ENCODE results near the gene UBASH3B. TPM values are rescaled to one million over a fixed set of nuclear protein-coding genes. Genes with fewer than 3 reads are reported as not detected.
"Not testable (repeated sequence)": the region's sequence is repeated elsewhere in the genome, so short reads cannot be mapped to it uniquely, and the experiment has no call there.

The UBASH3B gene
- total RNA-seq, 1 donor from 2014 or later: 2.6 TPM

DNA sequence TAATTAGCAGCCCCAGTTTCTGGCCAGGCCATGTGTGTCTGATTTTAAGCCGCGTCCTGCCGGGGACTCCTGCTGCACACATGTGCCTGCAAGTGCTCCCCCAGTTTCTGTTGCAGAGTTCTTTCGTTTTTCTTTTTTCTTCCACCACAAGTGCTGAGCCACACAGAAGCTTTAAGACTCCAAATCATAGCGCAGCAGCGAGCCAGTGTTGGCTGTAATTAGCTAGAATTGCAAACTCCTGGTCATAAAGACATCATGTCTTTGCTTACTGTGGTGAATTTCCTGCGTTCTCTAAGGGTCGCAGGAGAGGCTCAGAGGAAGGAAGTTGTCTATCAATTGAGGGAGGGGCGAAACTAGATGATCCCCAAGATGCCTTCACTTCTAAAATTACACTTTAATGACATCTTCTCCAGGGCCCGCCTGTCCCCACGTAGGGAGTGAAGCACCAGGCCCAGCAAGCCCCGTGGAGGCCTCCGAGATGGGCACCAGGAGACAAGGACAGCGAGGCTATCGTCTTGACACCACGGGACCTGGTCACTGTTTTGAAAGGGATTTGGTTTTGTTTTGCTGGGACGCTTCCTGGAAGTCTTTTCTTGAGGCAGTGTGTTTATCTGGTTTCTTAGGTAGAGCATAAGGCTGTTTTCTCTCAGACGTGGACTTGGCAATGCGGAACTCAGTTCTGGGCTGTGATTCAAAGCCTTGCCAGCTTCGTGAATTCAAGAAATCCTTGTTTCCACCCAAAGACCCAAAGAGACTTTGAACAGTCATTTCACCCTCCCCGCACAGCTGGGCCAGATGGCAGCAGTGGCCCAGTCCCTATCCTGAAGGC, 71.8 kb downstream of the UBASH3B start:
- H3K27ac ChIP-seq (replicated peaks): peak overlapping the region; percentile 78
- intact Hi-C loops (cut with micrococcal nuclease): no loop called here
- peak overlapping the region; percentile 38 for H3K4me3 ChIP-seq
- H3K36me3 ChIP-seq: no peaks in the 10 kb centered on the region
- H3K27me3 ChIP-seq (ENCODE audit: low read depth): peaks cover 7% of the 10 kb centered on the region
- no peaks in the 10 kb centered on the region for H3K9me3 ChIP-seq (replicated peaks)
- TF ChIP-seq, protein P1, sequence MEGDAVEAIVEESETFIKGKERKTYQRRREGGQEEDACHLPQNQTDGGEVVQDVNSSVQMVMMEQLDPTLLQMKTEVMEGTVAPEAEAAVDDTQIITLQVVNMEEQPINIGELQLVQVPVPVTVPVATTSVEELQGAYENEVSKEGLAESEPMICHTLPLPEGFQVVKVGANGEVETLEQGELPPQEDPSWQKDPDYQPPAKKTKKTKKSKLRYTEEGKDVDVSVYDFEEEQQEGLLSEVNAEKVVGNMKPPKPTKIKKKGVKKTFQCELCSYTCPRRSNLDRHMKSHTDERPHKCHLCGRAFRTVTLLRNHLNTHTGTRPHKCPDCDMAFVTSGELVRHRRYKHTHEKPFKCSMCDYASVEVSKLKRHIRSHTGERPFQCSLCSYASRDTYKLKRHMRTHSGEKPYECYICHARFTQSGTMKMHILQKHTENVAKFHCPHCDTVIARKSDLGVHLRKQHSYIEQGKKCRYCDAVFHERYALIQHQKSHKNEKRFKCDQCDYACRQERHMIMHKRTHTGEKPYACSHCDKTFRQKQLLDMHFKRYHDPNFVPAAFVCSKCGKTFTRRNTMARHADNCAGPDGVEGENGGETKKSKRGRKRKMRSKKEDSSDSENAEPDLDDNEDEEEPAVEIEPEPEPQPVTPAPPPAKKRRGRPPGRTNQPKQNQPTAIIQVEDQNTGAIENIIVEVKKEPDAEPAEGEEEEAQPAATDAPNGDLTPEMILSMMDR (IDR thresholded peaks at IDR 0.05; ENCODE audit: borderline replicate concordance): no peak
- DNase-seq: no peak
- peaks cover 25% of the 10 kb centered on the region for H3K4me1 ChIP-seq

DNA sequence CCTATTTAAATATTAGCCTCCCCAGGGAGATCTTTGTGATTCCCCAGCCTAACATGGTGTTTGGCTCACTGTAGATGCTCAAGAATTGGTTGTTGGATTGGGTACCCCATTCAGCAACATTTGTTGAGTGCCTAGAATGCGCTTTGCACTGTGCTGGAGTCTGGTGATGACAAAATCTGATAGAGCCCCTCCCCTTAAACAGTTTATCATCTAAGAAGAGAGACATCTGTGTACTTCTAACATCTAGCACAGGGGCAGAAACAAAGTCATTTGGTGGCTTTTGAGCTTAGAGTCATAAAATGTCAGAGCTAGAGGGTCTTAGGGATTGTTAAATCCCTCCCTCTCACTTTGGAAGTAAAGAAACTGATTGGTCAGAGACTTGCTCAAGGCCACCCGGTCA, 73.0 kb downstream of the UBASH3B start:
- Histone ChIP-seq H3K4me1 (peaks cover 37% of the 10 kb centered on the region), H3K27me3 (ENCODE audit: low read depth) (peaks cover 11% of the 10 kb centered on the region), H3K9me3 (replicated peaks) (no peaks in the 10 kb centered on the region), H3K36me3 (no peaks in the 10 kb centered on the region), H3K27ac (replicated peaks) (no peak overlapping the region), H3K4me3 (no peak overlapping the region)
- TF ChIP-seq, protein P1 (IDR thresholded peaks at IDR 0.05; ENCODE audit: borderline replicate concordance): no peak
- intact Hi-C loops (cut with micrococcal nuclease): no loop called here
- no peak for DNase-seq

DNA sequence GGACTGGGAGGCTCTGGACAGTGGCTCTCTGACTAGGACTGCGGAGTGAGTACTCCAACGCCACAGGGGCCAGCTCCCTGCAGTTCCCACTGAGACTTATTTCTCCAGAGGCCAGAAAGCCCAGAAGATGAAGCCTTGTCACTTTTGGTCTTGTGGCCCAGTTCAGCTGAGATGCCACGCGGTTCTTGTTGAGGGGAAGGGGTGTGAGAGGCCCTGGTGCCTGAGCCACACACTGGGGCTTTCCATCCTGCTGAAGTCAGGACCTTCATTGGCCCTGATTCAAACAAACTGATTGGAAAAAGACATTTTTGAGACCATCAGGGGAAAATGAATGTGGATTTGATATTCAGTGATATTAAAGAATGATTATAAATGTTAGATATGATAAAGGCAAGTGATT, 73.6 kb downstream of the UBASH3B start:
- no peak overlapping the region for H3K27ac ChIP-seq (replicated peaks)
- TF ChIP-seq, protein P1 (IDR thresholded peaks at IDR 0.05; ENCODE audit: borderline replicate concordance): no peak
- peaks cover 17% of the 10 kb centered on the region for H3K27me3 ChIP-seq (ENCODE audit: low read depth)
- intact Hi-C loops (cut with micrococcal nuclease): no loop called here
- H3K4me3 ChIP-seq: no peak overlapping the region
- H3K36me3 ChIP-seq: no peaks in the 10 kb centered on the region
- DNase-seq: no peak
- peaks cover 43% of the 10 kb centered on the region for H3K4me1 ChIP-seq
- no peaks in the 10 kb centered on the region for H3K9me3 ChIP-seq (replicated peaks)

DNA sequence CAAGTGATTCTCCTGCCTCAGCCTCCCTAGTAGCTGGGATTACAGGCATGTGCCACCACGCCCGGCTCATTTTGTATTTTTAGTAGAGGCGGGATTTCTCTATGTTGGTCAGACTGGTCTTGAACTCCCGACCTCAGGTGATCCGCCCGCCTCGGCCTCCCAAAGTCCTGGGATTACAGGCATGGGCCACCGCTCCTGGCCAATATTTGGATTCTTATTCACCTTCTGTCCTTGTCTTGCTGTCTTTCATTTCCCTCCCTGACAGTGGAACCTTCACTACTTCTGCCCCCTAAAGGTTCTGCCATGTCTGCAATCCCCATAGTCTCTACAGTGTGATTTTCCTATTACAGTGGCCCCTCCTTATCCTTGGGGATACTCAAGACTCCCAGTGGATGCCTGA, 75.2 kb downstream of the UBASH3B start:
- not testable (repeated sequence) for DNase-seq

DNA sequence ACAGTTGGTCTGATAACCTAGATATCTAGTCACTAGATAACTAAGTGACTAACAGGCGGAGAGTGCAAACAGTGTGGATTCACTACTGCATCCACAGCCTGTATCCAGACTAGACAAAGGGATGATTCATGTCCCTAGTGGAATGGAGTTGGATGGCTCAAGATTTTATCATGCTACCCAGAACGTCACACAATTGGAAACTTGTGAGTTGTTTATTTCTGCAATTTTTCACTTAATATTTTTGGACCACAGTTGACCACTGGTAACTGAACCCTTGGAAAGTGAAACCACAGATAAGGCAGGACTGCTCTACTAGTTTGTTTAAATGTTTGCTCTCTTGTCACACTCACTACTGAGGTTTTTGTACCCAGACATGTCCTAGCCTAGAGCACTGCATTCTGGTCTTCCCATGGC, 76.0 kb downstream of the UBASH3B start:
- H3K4me3 ChIP-seq: no peak overlapping the region
- peaks cover 23% of the 10 kb centered on the region for H3K27me3 ChIP-seq (ENCODE audit: low read depth)
- no peak overlapping the region for H3K27ac ChIP-seq (replicated peaks)
- H3K4me1 ChIP-seq: peaks cover 56% of the 10 kb centered on the region
- intact Hi-C loops (cut with micrococcal nuclease): no loop called here
- TF ChIP-seq, protein P1 (IDR thresholded peaks at IDR 0.05; ENCODE audit: borderline replicate concordance): no peak
- H3K9me3 ChIP-seq (replicated peaks): no peaks in the 10 kb centered on the region
- no peak for DNase-seq
- H3K36me3 ChIP-seq: no peaks in the 10 kb centered on the region

More for the DNA sequence above, 75.2 kb downstream of the UBASH3B start:
- peaks cover 19% of the 10 kb centered on the region for H3K27me3 ChIP-seq (ENCODE audit: low read depth)
- H3K4me1 ChIP-seq: peaks cover 58% of the 10 kb centered on the region
- H3K36me3 ChIP-seq; H3K27ac ChIP-seq (replicated peaks); H3K4me3 ChIP-seq; H3K9me3 ChIP-seq (replicated peaks); intact Hi-C loops (cut with micrococcal nuclease): not testable (repeated sequence)

All from left ventricle myocardium inferior (tissue), 1 donor.